ENCODE results near the gene GRK5.

The GRK5 gene

GRCh38 chr10:119377958-119378736 lies 170.8 kb downstream of the GRK5 start:
- DNase-seq (ENCODE audit: low read depth in 2 of 2), result no peak

- DNase-seq (ENCODE audit: low read depth in 2 of 2), result no peak
These were observed 171.3 kb downstream of the GRK5 start for GRCh38 chr10:119378737-119379067.

- no peak for DNase-seq (ENCODE audit: low read depth in 2 of 2)
These were observed 172.2 kb downstream of the GRK5 start for GRCh38 chr10:119379466-119380071.

GRCh38 chr10:119383174-119383856 lies 175.9 kb downstream of the GRK5 start:
- DNase-seq (ENCODE audit: low read depth in 2 of 2), result no peak

- DNase-seq (ENCODE audit: low read depth in 2 of 2), result no peak
These were observed 176.8 kb downstream of the GRK5 start for GRCh38 chr10:119384127-119384526.

- DNase-seq (ENCODE audit: low read depth in 2 of 2), result no peak
These were observed 179.3 kb downstream of the GRK5 start for GRCh38 chr10:119386666-119387065.

GRCh38 chr10:119388849-119389345 lies 181.5 kb downstream of the GRK5 start:
- no peak for DNase-seq (ENCODE audit: low read depth in 2 of 2)

- DNase-seq (ENCODE audit: low read depth in 2 of 2), result no peak
These were observed 184.3 kb downstream of the GRK5 start for GRCh38 chr10:119391440-119392251.

GRCh38 chr10:119393019-119393418 lies 185.6 kb downstream of the GRK5 start:
- no peak for DNase-seq (ENCODE audit: low read depth in 2 of 2)

- DNase-seq (ENCODE audit: low read depth in 2 of 2), result no peak
These were observed 186.1 kb downstream of the GRK5 start for GRCh38 chr10:119393421-119393820.

- no peak for DNase-seq (ENCODE audit: low read depth in 2 of 2)
These were observed 186.5 kb downstream of the GRK5 start for GRCh38 chr10:119393845-119394244.

- no peak for DNase-seq (ENCODE audit: low read depth in 2 of 2)
These were observed 187.4 kb downstream of the GRK5 start for GRCh38 chr10:119394657-119395279.

- DNase-seq (ENCODE audit: low read depth in 2 of 2), result no peak
These were observed 188.1 kb downstream of the GRK5 start for GRCh38 chr10:119395280-119396007.

- DNase-seq (ENCODE audit: low read depth in 2 of 2), result no peak
These were observed 188.8 kb downstream of the GRK5 start for GRCh38 chr10:119396008-119396708.

GRCh38 chr10:119396709-119397071 lies 189.3 kb downstream of the GRK5 start:
- no peak for DNase-seq (ENCODE audit: low read depth in 2 of 2)

GRCh38 chr10:119397416-119397815 lies 190.0 kb downstream of the GRK5 start:
- no peak for DNase-seq (ENCODE audit: low read depth in 2 of 2)

- DNase-seq (ENCODE audit: low read depth in 2 of 2), result no peak
These were observed 191.6 kb downstream of the GRK5 start for GRCh38 chr10:119398996-119399395.

- no peak for DNase-seq (ENCODE audit: low read depth in 2 of 2)
These were observed 192.1 kb downstream of the GRK5 start for GRCh38 chr10:119399466-119399865.

GRCh38 chr10:119401671-119402395 lies 194.5 kb downstream of the GRK5 start:
- DNase-seq (ENCODE audit: low read depth in 2 of 2), result no peak

GRCh38 chr10:119403921-119404320 lies 196.6 kb downstream of the GRK5 start:
- DNase-seq (ENCODE audit: low read depth in 2 of 2), result no peak
